GM23338 (cell line): ENCODE measurements around the gene IMMP2L. TPM values are rescaled to one million over a fixed set of nuclear protein-coding genes. Genes with fewer than 3 reads are reported as not detected.

Experiments
- ATAC-seq: fragments of 200-7000 bp; cut with Tn5 transposase; 3 replicates; pipeline ENCODE4 v1.9.1; 2020
- DNase-seq: peaks from one replicate; pipeline ENCODE4 v3.0.0-alpha.2; 2015; ENCODE audit warnings: low spot score
- H2AFZ ChIP-seq: fragments of 200-600 bp; sonication (generic); 2 replicates; pipeline ENCODE4 v1.8.0; 2016; ENCODE audit warnings: antibody characterized with exemption, mild to moderate bottlenecking, moderate library complexity
- H3F3A ChIP-seq: fragments of 200-600 bp; sonication (generic); replicated peaks from 2 replicates; pipeline ENCODE4 v1.8.0; 2017; ENCODE audit warnings: antibody characterized with exemption, mixed run types, low read depth
- H3K27ac ChIP-seq: fragments of 200-600 bp; sonication (generic); 2 replicates; pipeline ENCODE4 v1.6.1; 2016; ENCODE audit warnings: low read depth
- H3K27me3 ChIP-seq: fragments of 200-600 bp; sonication (generic); 2 replicates; pipeline ENCODE4 v1.8.0; 2016; ENCODE audit warnings: mild to moderate bottlenecking, mixed run types, moderate library complexity; ENCODE audit not compliant: insufficient read depth
- H3K36me3 ChIP-seq: fragments of 200-600 bp; sonication (generic); 2 replicates; pipeline ENCODE4 v1.8.0; 2016; ENCODE audit warnings: mild to moderate bottlenecking; ENCODE audit not compliant: insufficient read depth
- H3K4me1 ChIP-seq: fragments of 200-600 bp; sonication (generic); 2 replicates; pipeline ENCODE4 v1.8.0; 2016; ENCODE audit warnings: mild to moderate bottlenecking, moderate library complexity; ENCODE audit not compliant: insufficient read depth
- H3K4me2 ChIP-seq: fragments of 200-600 bp; sonication (generic); 2 replicates; pipeline ENCODE4 v1.7.1; 2017; ENCODE audit warnings: mixed run types
- H3K4me3 ChIP-seq: fragments of 200-600 bp; sonication (generic); 2 replicates; pipeline ENCODE4 v1.6.1; 2016; ENCODE audit warnings: mixed run types
- H3K79me2 ChIP-seq: fragments of 200-600 bp; sonication (generic); replicated peaks from 2 replicates; pipeline ENCODE4 v1.8.0; 2017; ENCODE audit warnings: mild to moderate bottlenecking; ENCODE audit not compliant: insufficient read depth
- H3K9me2 ChIP-seq: fragments of 200-600 bp; sonication (generic); 2 replicates; pipeline ENCODE4 v1.8.0; 2017; ENCODE audit not compliant: insufficient read depth
- H4K20me1 ChIP-seq: fragments of 200-600 bp; sonication (generic); replicated peaks from 2 replicates; pipeline ENCODE4 v1.8.0; 2017; ENCODE audit warnings: mild to moderate bottlenecking; ENCODE audit not compliant: insufficient read depth
- H3K27ac Mint-ChIP-seq: 2 replicates; pipeline ENCODE4 v1.8.0; 2020; ENCODE audit warnings: inconsistent platforms, mild to moderate bottlenecking, moderate library complexity, mixed read lengths
- H3K27me3 Mint-ChIP-seq: 3 replicates; pipeline ENCODE4 v1.8.0; 2022; ENCODE audit warnings: low read depth, mild to moderate bottlenecking, moderate library complexity, mixed read lengths, inconsistent platforms; ENCODE audit not compliant: insufficient read depth, poor library complexity
- H3K36me3 Mint-ChIP-seq: 3 replicates; pipeline ENCODE4 v1.8.0; 2021; ENCODE audit warnings: low read depth, mild to moderate bottlenecking, inconsistent platforms, moderate library complexity, mixed read lengths
- H3K4me1 Mint-ChIP-seq: 3 replicates; pipeline ENCODE4 v1.8.0; 2020; ENCODE audit warnings: mild to moderate bottlenecking, inconsistent platforms, mixed read lengths
- H3K4me3 Mint-ChIP-seq: 3 replicates; pipeline ENCODE4 v1.8.0; 2021; ENCODE audit warnings: moderate library complexity, mild to moderate bottlenecking, inconsistent platforms, mixed read lengths
- H3K9me3 Mint-ChIP-seq: 3 replicates; pipeline ENCODE4 v1.8.0; 2020; ENCODE audit warnings: moderate library complexity, mild to moderate bottlenecking, inconsistent platforms, mixed read lengths
- CREB1 ChIP-seq: fragments of 250-450 bp; sonication (Bioruptor Pico); IDR thresholded peaks from 2 replicates; pipeline ENCODE4 v1.5.0; 2020; ENCODE audit warnings: low read depth, mild to moderate bottlenecking, moderate library complexity
- EZH2 ChIP-seq: fragments of 200-600 bp; sonication (generic); IDR thresholded peaks from one replicate; pipeline ENCODE4 v1.8.0; 2017; ENCODE audit warnings: antibody characterized with exemption, mild to moderate bottlenecking, low read depth; ENCODE audit not compliant: unreplicated experiment
- EZH2phosphoT487 ChIP-seq: fragments of 200-600 bp; sonication (generic); IDR thresholded peaks from one replicate; pipeline ENCODE4 v1.8.1; 2018; ENCODE audit warnings: antibody characterized with exemption; ENCODE audit not compliant: unreplicated experiment
- JUNB ChIP-seq: IDR thresholded peaks from one replicate; pipeline ENCODE4 v1.6.1; 2016; ENCODE audit warnings: antibody characterized with exemption; ENCODE audit not compliant: unreplicated experiment
- NANOG ChIP-seq: IDR thresholded peaks from 2 replicates; pipeline ENCODE4 v1.6.1; 2016; ENCODE audit warnings: antibody characterized with exemption, borderline replicate concordance
- POLR2AphosphoS5 ChIP-seq: IDR thresholded peaks from 2 replicates; pipeline ENCODE4 v1.6.1; 2016; ENCODE audit warnings: antibody characterized with exemption, low read depth
- STAT1 ChIP-seq: IDR thresholded peaks from one replicate; pipeline ENCODE4 v1.6.1; 2016; ENCODE audit warnings: antibody characterized with exemption; ENCODE audit not compliant: unreplicated experiment
- ZNF114 ChIP-seq: fragments of 250-450 bp; sonication (Bioruptor Pico); IDR thresholded peaks from 2 replicates; pipeline ENCODE4 v1.5.0; 2020; ENCODE audit warnings: mild to moderate bottlenecking, moderate library complexity
- ZNF331 ChIP-seq: fragments of 250-450 bp; sonication (Bioruptor Pico); IDR thresholded peaks from 2 replicates; pipeline ENCODE4 v1.5.0; 2020; ENCODE audit warnings: low read depth, mild to moderate bottlenecking, moderate library complexity
- polyA plus RNA-seq: library from polyadenylated mRNA; unstranded; fragments of >200 nt; fragmentation: Nextera tagmentation; extraction: Ambion mirVana; gene quantifications from 2 replicates; pipeline ENCODE4 v1.2.1, GENCODE V29; 2016
- total RNA-seq: library from RNA; depleted of rRNA; stranded (reverse); fragments of >200 nt; shearing (Covaris generic); gene quantifications from 2 replicates; pipeline ENCODE4 v1.2.3, GENCODE V29; 2014
- TF ChIP-seq, protein P1 (sequence below), 2 experiments: fragments of 200-600 bp in 1 of 2; sonication (generic) in 1 of 2; conservative IDR thresholded peaks; 2 replicates each; pipeline versions ENCODE4 v1.5.1 to v1.6.1; 2016 to 2017; ENCODE audit warnings: antibody characterized with exemption in 2 of 2, low read depth in 2 of 2, mild to moderate bottlenecking in 2 of 2, moderate library complexity in 1 of 2
- TF ChIP-seq, protein P2 (sequence below): IDR thresholded peaks from 2 replicates; pipeline ENCODE4 v1.6.1; 2016; ENCODE audit warnings: antibody characterized with exemption
- TF ChIP-seq, protein P3 (sequence below): IDR thresholded peaks from one replicate; pipeline ENCODE4 v1.6.1; 2018; ENCODE audit warnings: antibody characterized with exemption; ENCODE audit not compliant: unreplicated experiment
- TF ChIP-seq, protein P4 (sequence below): fragments of 250-450 bp; sonication (Bioruptor Pico); IDR thresholded peaks from 2 replicates; pipeline ENCODE4 v1.5.0; 2020; ENCODE audit warnings: mild to moderate bottlenecking, moderate library complexity

The IMMP2L gene
- total and polyA plus RNA-seq, 2 experiments from 2014 or later: 7.3 to 14.0 TPM

DNA sequence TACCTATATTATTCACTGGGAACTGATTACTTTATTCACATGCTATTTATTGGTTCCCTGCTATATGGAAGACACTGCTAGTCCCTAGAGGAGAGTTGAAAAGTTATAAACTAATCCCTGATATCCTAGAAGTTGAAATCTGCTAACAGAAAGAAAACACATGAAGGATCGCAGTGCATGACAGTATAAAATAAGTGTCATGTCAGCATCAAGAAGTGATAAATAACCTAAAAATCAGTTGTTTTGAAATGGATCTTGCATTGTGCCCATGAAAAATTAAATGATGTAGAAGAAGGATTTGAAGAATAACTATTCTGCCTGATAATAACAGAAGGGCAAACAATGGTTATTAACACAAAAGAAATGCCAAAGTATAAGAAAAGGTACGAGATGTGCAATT, 764.6 kb downstream of the IMMP2L start:
- no peaks in the 10 kb centered on the region for H3K79me2 ChIP-seq
- Mint-ChIP-seq H3K9me3 (no peaks in the 10 kb centered on the region), H3K27ac (no peak overlapping the region), H3K27me3 (no peaks in the 10 kb centered on the region), H3K4me3 (no peak overlapping the region), H3K4me1 (no peaks in the 10 kb centered on the region), H3K36me3 (no peaks in the 10 kb centered on the region)
- H3K36me3 ChIP-seq: no peaks in the 10 kb centered on the region
- no peak overlapping the region for H3K27ac ChIP-seq
- H3K4me2 ChIP-seq: no peak overlapping the region
- H3K9me2 ChIP-seq: no peaks in the 10 kb centered on the region; the same call in 1 of the 2 replicates
- no peak overlapping the region for H2AFZ ChIP-seq
- H3K27me3 ChIP-seq: no peaks in the 10 kb centered on the region
- DNase-seq (no peak), ATAC-seq (no peak)
- H3K4me1 ChIP-seq: no peaks in the 10 kb centered on the region
- no peaks in the 10 kb centered on the region for H3F3A ChIP-seq
- no peaks in the 10 kb centered on the region for H4K20me1 ChIP-seq
- TF ChIP-seq NANOG (no peak), ZNF331 (no peak), POLR2AphosphoS5 (no peak), JUNB (no peak), EZH2phosphoT487 (no peak), STAT1 (no peak), ZNF114 (CRISPR knock-in tag) (no peak), EZH2 (no peak), CREB1 (CRISPR knock-in tag) (no peak)
- TF ChIP-seq, protein P1, sequence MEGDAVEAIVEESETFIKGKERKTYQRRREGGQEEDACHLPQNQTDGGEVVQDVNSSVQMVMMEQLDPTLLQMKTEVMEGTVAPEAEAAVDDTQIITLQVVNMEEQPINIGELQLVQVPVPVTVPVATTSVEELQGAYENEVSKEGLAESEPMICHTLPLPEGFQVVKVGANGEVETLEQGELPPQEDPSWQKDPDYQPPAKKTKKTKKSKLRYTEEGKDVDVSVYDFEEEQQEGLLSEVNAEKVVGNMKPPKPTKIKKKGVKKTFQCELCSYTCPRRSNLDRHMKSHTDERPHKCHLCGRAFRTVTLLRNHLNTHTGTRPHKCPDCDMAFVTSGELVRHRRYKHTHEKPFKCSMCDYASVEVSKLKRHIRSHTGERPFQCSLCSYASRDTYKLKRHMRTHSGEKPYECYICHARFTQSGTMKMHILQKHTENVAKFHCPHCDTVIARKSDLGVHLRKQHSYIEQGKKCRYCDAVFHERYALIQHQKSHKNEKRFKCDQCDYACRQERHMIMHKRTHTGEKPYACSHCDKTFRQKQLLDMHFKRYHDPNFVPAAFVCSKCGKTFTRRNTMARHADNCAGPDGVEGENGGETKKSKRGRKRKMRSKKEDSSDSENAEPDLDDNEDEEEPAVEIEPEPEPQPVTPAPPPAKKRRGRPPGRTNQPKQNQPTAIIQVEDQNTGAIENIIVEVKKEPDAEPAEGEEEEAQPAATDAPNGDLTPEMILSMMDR (conservative IDR thresholded peaks at IDR 0.05; ENCODE audit: low read depth in 2 of 2): no peak
- TF ChIP-seq, protein P2, sequence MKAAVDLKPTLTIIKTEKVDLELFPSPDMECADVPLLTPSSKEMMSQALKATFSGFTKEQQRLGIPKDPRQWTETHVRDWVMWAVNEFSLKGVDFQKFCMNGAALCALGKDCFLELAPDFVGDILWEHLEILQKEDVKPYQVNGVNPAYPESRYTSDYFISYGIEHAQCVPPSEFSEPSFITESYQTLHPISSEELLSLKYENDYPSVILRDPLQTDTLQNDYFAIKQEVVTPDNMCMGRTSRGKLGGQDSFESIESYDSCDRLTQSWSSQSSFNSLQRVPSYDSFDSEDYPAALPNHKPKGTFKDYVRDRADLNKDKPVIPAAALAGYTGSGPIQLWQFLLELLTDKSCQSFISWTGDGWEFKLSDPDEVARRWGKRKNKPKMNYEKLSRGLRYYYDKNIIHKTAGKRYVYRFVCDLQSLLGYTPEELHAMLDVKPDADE: no peak
- TF ChIP-seq, protein P3, sequence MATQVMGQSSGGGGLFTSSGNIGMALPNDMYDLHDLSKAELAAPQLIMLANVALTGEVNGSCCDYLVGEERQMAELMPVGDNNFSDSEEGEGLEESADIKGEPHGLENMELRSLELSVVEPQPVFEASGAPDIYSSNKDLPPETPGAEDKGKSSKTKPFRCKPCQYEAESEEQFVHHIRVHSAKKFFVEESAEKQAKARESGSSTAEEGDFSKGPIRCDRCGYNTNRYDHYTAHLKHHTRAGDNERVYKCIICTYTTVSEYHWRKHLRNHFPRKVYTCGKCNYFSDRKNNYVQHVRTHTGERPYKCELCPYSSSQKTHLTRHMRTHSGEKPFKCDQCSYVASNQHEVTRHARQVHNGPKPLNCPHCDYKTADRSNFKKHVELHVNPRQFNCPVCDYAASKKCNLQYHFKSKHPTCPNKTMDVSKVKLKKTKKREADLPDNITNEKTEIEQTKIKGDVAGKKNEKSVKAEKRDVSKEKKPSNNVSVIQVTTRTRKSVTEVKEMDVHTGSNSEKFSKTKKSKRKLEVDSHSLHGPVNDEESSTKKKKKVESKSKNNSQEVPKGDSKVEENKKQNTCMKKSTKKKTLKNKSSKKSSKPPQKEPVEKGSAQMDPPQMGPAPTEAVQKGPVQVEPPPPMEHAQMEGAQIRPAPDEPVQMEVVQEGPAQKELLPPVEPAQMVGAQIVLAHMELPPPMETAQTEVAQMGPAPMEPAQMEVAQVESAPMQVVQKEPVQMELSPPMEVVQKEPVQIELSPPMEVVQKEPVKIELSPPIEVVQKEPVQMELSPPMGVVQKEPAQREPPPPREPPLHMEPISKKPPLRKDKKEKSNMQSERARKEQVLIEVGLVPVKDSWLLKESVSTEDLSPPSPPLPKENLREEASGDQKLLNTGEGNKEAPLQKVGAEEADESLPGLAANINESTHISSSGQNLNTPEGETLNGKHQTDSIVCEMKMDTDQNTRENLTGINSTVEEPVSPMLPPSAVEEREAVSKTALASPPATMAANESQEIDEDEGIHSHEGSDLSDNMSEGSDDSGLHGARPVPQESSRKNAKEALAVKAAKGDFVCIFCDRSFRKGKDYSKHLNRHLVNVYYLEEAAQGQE: no peak
- TF ChIP-seq, protein P4, sequence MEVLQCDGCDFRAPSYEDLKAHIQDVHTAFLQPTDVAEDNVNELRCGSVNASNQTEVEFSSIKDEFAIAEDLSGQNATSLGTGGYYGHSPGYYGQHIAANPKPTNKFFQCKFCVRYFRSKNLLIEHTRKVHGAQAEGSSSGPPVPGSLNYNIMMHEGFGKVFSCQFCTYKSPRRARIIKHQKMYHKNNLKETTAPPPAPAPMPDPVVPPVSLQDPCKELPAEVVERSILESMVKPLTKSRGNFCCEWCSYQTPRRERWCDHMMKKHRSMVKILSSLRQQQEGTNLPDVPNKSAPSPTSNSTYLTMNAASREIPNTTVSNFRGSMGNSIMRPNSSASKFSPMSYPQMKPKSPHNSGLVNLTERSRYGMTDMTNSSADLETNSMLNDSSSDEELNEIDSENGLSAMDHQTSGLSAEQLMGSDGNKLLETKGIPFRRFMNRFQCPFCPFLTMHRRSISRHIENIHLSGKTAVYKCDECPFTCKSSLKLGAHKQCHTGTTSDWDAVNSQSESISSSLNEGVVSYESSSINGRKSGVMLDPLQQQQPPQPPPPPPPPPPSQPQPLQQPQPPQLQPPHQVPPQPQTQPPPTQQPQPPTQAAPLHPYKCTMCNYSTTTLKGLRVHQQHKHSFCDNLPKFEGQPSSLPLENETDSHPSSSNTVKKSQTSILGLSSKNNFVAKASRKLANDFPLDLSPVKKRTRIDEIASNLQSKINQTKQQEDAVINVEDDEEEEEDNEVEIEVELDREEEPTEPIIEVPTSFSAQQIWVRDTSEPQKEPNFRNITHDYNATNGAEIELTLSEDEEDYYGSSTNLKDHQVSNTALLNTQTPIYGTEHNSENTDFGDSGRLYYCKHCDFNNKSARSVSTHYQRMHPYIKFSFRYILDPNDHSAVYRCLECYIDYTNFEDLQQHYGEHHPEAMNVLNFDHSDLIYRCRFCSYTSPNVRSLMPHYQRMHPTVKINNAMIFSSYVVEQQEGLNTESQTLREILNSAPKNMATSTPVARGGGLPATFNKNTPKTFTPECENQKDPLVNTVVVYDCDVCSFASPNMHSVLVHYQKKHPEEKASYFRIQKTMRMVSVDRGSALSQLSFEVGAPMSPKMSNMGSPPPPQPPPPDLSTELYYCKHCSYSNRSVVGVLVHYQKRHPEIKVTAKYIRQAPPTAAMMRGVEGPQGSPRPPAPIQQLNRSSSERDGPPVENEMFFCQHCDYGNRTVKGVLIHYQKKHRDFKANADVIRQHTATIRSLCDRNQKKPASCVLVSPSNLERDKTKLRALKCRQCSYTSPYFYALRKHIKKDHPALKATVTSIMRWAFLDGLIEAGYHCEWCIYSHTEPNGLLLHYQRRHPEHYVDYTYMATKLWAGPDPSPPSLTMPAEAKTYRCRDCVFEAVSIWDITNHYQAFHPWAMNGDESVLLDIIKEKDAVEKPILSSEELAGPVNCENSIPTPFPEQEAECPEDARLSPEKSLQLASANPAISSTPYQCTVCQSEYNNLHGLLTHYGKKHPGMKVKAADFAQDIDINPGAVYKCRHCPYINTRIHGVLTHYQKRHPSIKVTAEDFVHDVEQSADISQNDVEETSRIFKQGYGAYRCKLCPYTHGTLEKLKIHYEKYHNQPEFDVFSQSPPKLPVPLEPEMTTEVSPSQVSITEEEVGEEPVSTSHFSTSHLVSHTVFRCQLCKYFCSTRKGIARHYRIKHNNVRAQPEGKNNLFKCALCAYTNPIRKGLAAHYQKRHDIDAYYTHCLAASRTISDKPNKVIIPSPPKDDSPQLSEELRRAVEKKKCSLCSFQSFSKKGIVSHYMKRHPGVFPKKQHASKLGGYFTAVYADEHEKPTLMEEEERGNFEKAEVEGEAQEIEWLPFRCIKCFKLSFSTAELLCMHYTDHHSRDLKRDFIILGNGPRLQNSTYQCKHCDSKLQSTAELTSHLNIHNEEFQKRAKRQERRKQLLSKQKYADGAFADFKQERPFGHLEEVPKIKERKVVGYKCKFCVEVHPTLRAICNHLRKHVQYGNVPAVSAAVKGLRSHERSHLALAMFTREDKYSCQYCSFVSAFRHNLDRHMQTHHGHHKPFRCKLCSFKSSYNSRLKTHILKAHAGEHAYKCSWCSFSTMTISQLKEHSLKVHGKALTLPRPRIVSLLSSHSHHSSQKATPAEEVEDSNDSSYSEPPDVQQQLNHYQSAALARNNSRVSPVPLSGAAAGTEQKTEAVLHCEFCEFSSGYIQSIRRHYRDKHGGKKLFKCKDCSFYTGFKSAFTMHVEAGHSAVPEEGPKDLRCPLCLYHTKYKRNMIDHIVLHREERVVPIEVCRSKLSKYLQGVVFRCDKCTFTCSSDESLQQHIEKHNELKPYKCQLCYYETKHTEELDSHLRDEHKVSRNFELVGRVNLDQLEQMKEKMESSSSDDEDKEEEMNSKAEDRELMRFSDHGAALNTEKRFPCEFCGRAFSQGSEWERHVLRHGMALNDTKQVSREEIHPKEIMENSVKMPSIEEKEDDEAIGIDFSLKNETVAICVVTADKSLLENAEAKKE (CRISPR knock-in tag): no peak
- no peak overlapping the region for H3K4me3 ChIP-seq
